PC-9 (cell line): ENCODE measurements around the gene ERBB2. TPM values are rescaled to one million over a fixed set of nuclear protein-coding genes. Genes with fewer than 3 reads are reported as not detected.

ENCODE experiments used
- BruUV-seq: library from RNA; stranded (reverse); fragments of 400-500 nt; replicated peaks from 2 replicates; lab custom pipeline; 2021; lab: Mats Ljungman, UMichigan
- CTCF ChIA-PET: fragments of 300-600 bp; sonication (Branson Sonifier 250); formaldehyde crosslinking; loops from one replicate; lab custom pipeline; 2022; ENCODE audit warnings: antibody characterized with exemption; lab: Charles Lee
- POLR2A ChIA-PET: fragments of 300-600 bp; sonication (Branson Sonifier 250); formaldehyde crosslinking; loops from one replicate; lab custom pipeline; 2022; ENCODE audit warnings: antibody characterized with exemption; ENCODE audit not compliant: unreplicated experiment; lab: Charles Lee
- DNase-seq, 2 experiments: peaks; one replicate each; pipeline versions ENCODE4 v3.0.0 to v3.0.0-alpha.2; 2015 to 2022; ENCODE audit warnings: mixed read lengths in 1 of 2
- H2AFZ ChIP-seq: fragments of 200-600 bp; sonication (generic); 2 replicates; pipeline ENCODE4 v1.8.1; 2017; ENCODE audit warnings: antibody characterized with exemption
- H3F3A ChIP-seq: fragments of 200-600 bp; sonication (generic); 2 replicates; pipeline ENCODE4 v1.8.1; 2017; ENCODE audit warnings: antibody characterized with exemption, mild to moderate bottlenecking, low read depth; ENCODE audit not compliant: insufficient read depth
- H3K27ac ChIP-seq: fragments of 200-600 bp; sonication (generic); 2 replicates; pipeline ENCODE4 v1.6.1; 2016; ENCODE audit warnings: mixed run types
- H3K27me3 ChIP-seq: fragments of 200-600 bp; sonication (generic); 2 replicates; pipeline ENCODE4 v1.6.1; 2016; ENCODE audit warnings: low read depth, mixed run types; ENCODE audit not compliant: insufficient read depth
- H3K36me3 ChIP-seq: fragments of 200-600 bp; sonication (generic); 2 replicates; pipeline ENCODE4 v1.6.1; 2016; ENCODE audit warnings: low read depth, mixed run types
- H3K4me1 ChIP-seq: fragments of 200-600 bp; sonication (generic); replicated peaks from 2 replicates; pipeline ENCODE4 v1.6.1; 2016; ENCODE audit warnings: mixed run types; ENCODE audit not compliant: insufficient read depth
- H3K4me2 ChIP-seq: fragments of 200-600 bp; sonication (generic); 2 replicates; pipeline ENCODE4 v1.6.1; 2017; ENCODE audit warnings: mixed run types
- H3K4me3 ChIP-seq: fragments of 200-600 bp; sonication (generic); 2 replicates; pipeline ENCODE4 v1.6.1; 2016; ENCODE audit warnings: mixed run types
- H3K79me2 ChIP-seq: fragments of 200-600 bp; sonication (generic); 2 replicates; pipeline ENCODE4 v1.6.1; 2017; ENCODE audit warnings: low read depth, mixed run types
- H3K9me2 ChIP-seq: fragments of 200-600 bp; sonication (generic); 2 replicates; pipeline ENCODE4 v1.8.1; 2017; ENCODE audit warnings: mild to moderate bottlenecking; ENCODE audit not compliant: insufficient read depth
- H3K9me3 ChIP-seq: fragments of 200-600 bp; sonication (generic); 2 replicates; pipeline ENCODE4 v1.8.1; 2016; ENCODE audit warnings: low read depth; ENCODE audit not compliant: insufficient read depth
- H4K20me1 ChIP-seq: fragments of 200-600 bp; sonication (generic); 2 replicates; pipeline ENCODE4 v1.8.1; 2017; ENCODE audit not compliant: insufficient read depth
- EZH2 ChIP-seq: fragments of 200-600 bp; sonication (generic); IDR thresholded peaks from 2 replicates; pipeline ENCODE4 v1.8.0; 2017; ENCODE audit warnings: antibody characterized with exemption, low read depth
- intact Hi-C: fragments of 100-400 bp; cut with micrococcal nuclease; formaldehyde crosslinking; loops from one replicate; pipeline ENCODE4 v1.10.0; 2022; ENCODE audit not compliant: unreplicated experiment
- microRNA-seq: library from miRNA; unstranded; fragments of <30 nt; microRNA quantifications from one replicate; pipeline ENCODE4 v1.2.0, GENCODE V29; 2021; ENCODE audit warnings: borderline number of aligned reads, borderline replicate concordance
- total RNA-seq: library from RNA; stranded (reverse); gene quantifications from 2 replicates; pipeline ENCODE4 v1.2.3, GENCODE V29; 2021
- TF ChIP-seq, protein P1 (sequence below): fragments of 200-600 bp; sonication (generic); conservative IDR thresholded peaks from 2 replicates; pipeline ENCODE4 v1.6.1; 2017; ENCODE audit warnings: mixed run types, antibody characterized with exemption, mild to moderate bottlenecking, moderate library complexity

Gene ERBB2
- total RNA-seq, 1 experiment from 2014 or later = 90.6 TPM

DNA sequence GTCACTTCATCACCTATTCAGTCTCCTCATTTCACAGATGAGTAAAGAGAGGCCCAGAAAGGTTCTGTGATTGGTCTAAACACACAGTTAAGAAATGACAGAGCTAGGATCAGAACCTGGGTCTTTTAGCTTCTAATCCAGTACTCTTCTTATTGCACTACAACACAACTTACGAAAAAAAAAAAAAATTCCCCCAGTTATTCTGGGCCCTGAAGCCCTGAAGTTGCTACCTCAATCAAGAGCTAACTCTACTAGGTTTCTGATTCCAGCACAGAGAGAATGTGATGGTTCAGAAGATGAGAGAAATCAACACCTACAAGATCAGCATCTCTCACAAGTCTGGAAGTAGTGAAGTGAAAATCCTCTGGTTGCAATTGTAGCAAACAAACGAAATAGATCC lies 75.2 kb downstream of the ERBB2 start:
- ChIA-PET POLR2A (interaction anchor here (0.6 to 0.7 kb wide), 2 partner anchors 152 to 324 kb away, joined by 5 to 7 read pairs; no protein-coding TSS in a partner anchor), CTCF (interaction anchor here (0.5 kb wide), 1 partner anchor 140 kb away, joined by 3 read pairs; no protein-coding TSS in a partner anchor)
- intact Hi-C loops = no loop called here

GRCh38 chr17:39776252-39776651 lies 76.4 kb downstream of the ERBB2 start:
- Histone ChIP-seq H3K79me2 (no peaks in the 10 kb centered on the region), H3K9me3 (no peaks in the 10 kb centered on the region), H3K4me2 (no peak overlapping the region), H3K27ac (no peak overlapping the region), H3F3A (peaks cover 7% of the 10 kb centered on the region; the same call in 1 of the 2 replicates), H4K20me1 (no peaks in the 10 kb centered on the region), H3K9me2 (no peaks in the 10 kb centered on the region), H3K36me3 (no peaks in the 10 kb centered on the region), H3K4me3 (no peak overlapping the region), H2AFZ (no peak overlapping the region), H3K27me3 (no peaks in the 10 kb centered on the region), H3K4me1 (peaks cover 26% of the 10 kb centered on the region)
- no peak for DNase-seq
- CTCF ChIA-PET = no interaction called here
- BruUV-seq = no TSS peak
- POLR2A ChIA-PET = no interaction called here
- intact Hi-C loops = no loop called here
- no peak for TF ChIP-seq EZH2
- TF ChIP-seq, protein P1, sequence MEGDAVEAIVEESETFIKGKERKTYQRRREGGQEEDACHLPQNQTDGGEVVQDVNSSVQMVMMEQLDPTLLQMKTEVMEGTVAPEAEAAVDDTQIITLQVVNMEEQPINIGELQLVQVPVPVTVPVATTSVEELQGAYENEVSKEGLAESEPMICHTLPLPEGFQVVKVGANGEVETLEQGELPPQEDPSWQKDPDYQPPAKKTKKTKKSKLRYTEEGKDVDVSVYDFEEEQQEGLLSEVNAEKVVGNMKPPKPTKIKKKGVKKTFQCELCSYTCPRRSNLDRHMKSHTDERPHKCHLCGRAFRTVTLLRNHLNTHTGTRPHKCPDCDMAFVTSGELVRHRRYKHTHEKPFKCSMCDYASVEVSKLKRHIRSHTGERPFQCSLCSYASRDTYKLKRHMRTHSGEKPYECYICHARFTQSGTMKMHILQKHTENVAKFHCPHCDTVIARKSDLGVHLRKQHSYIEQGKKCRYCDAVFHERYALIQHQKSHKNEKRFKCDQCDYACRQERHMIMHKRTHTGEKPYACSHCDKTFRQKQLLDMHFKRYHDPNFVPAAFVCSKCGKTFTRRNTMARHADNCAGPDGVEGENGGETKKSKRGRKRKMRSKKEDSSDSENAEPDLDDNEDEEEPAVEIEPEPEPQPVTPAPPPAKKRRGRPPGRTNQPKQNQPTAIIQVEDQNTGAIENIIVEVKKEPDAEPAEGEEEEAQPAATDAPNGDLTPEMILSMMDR = no peak

More for the DNA sequence above, 75.2 kb downstream of the ERBB2 start:
- no peaks in the 10 kb centered on the region for H3K9me3 ChIP-seq
- no peaks in the 10 kb centered on the region for H3K27me3 ChIP-seq
- H3K4me1 ChIP-seq = peaks cover 28% of the 10 kb centered on the region
- H2AFZ ChIP-seq = no peak overlapping the region
- no peak overlapping the region for H3K27ac ChIP-seq
- H3K79me2 ChIP-seq = no peaks in the 10 kb centered on the region
- no peaks in the 10 kb centered on the region for H4K20me1 ChIP-seq
- BruUV-seq = no TSS peak
- no peaks in the 10 kb centered on the region for H3K36me3 ChIP-seq
- H3K9me2 ChIP-seq = no peaks in the 10 kb centered on the region
- no peak for DNase-seq
- TF ChIP-seq, protein P1 = no peak
- TF ChIP-seq EZH2 = no peak
- no peak overlapping the region for H3K4me3 ChIP-seq
- peaks cover 19% of the 10 kb centered on the region for H3F3A ChIP-seq
- no peak overlapping the region for H3K4me2 ChIP-seq

GRCh38 chr17:39777534-39778365 lies 77.9 kb downstream of the ERBB2 start:
- Histone ChIP-seq H3F3A (peaks cover 11% of the 10 kb centered on the region; the same call in 1 of the 2 replicates), H3K4me3 (no peak overlapping the region), H3K27ac (no peak overlapping the region), H3K9me3 (no peaks in the 10 kb centered on the region), H3K4me1 (peaks cover 38% of the 10 kb centered on the region), H2AFZ (no peak overlapping the region), H3K4me2 (no peak overlapping the region), H4K20me1 (no peaks in the 10 kb centered on the region), H3K9me2 (no peaks in the 10 kb centered on the region), H3K27me3 (no peaks in the 10 kb centered on the region), H3K36me3 (no peaks in the 10 kb centered on the region), H3K79me2 (no peaks in the 10 kb centered on the region)
- BruUV-seq = no TSS peak
- no peak for DNase-seq
- CTCF ChIA-PET = interaction anchor here (0.6 kb wide), 1 partner anchor 84 kb away, joined by 3 read pairs; no protein-coding TSS in a partner anchor
- intact Hi-C loops = no loop called here
- TF ChIP-seq, protein P1 = no peak
- TF ChIP-seq EZH2 = no peak
- POLR2A ChIA-PET = no interaction called here

Small RNAs within 50 kb of the gene (microRNA-seq; reads per million reads assigned to microRNA genes)
- gene MIR4728 = 4.0 reads per million

Other genes starting within 250 kb of the ERBB2 start
- gene MED1, start 248.8 kb upstream of the ERBB2 start, total RNA-seq = 23.2 and 35.7 TPM in 2 replicates
- 48.5 and 64.3 TPM in 2 replicates for gene CDK12, start 238.6 kb upstream of the ERBB2 start, total RNA-seq
- gene NEUROD2, start 92.1 kb upstream of the ERBB2 start, total RNA-seq = not detected in 2 replicates
- gene PPP1R1B, start 73.1 kb upstream of the ERBB2 start, total RNA-seq = not detected in 2 replicates
- 47.7 and 55.9 TPM in 2 replicates for gene STARD3, start 62.9 kb upstream of the ERBB2 start, total RNA-seq
- gene TCAP, start 34.7 kb upstream of the ERBB2 start, total RNA-seq = 1.2 and 1.6 TPM in 2 replicates
- gene PNMT, start 31.6 kb upstream of the ERBB2 start, total RNA-seq = 0.75 and 1.1 TPM in 2 replicates
- gene PGAP3, start 12.0 kb upstream of the ERBB2 start, total RNA-seq = 15.0 and 16.2 TPM in 2 replicates
- 49.2 and 50.8 TPM in 2 replicates for gene MIEN1, start 30.5 kb downstream of the ERBB2 start, total RNA-seq
- gene GRB7, start 37.9 kb downstream of the ERBB2 start, total RNA-seq = 49.1 and 55.9 TPM in 2 replicates
- gene IKZF3, start 164.2 kb downstream of the ERBB2 start, total RNA-seq = 0.04 TPM in 1 of 2 replicates, not detected in the other
- not detected in 2 replicates for gene ZPBP2, start 168.1 kb downstream of the ERBB2 start, total RNA-seq
- 39.9 and 50.4 TPM in 2 replicates for gene GSDMB, start 218.6 kb downstream of the ERBB2 start, total RNA-seq
- 51.1 and 68.1 TPM in 2 replicates for gene ORMDL3, start 227.5 kb downstream of the ERBB2 start, total RNA-seq
- not detected in 2 replicates for gene LRRC3C, start 227.7 kb downstream of the ERBB2 start, total RNA-seq